Sigmoid colon (tissue), 7 donors: Measurements from ENCODE around the gene DIP2B. TPM values are rescaled to one million over a fixed set of nuclear protein-coding genes. Genes with fewer than 3 reads are reported as not detected.

Source experiments
- DNase-seq: peaks from one replicate; pipeline ENCODE4 v3.0.0-alpha.2; 2019
- H3K27ac ChIP-seq, 4 donors: fragments of 200-600 bp; sonication (generic); one replicate each; pipeline ENCODE4 v1.5.1; 2016 to 2019; ENCODE audit warnings: mild to moderate bottlenecking in 1 of 4
- H3K27me3 ChIP-seq, 3 donors: fragments of 200-600 bp; sonication (generic); one replicate each; pipeline ENCODE4 v1.5.1; 2019; ENCODE audit warnings: mild to moderate bottlenecking in 1 of 3
- H3K36me3 ChIP-seq, 4 donors: fragments of 200-600 bp; sonication (generic); one replicate each; pipeline ENCODE4 v1.5.1; 2016 to 2019
- H3K4me1 ChIP-seq, 4 donors: fragments of 200-600 bp; sonication (generic); one replicate each; pipeline ENCODE4 v1.5.1; 2017 to 2019
- H3K4me3 ChIP-seq, 4 donors: fragments of 200-600 bp; sonication (generic); one replicate each; pipeline ENCODE4 v1.5.1; 2017 to 2019; ENCODE audit warnings: mild to moderate bottlenecking in 2 of 4, moderate library complexity in 1 of 4
- H3K9me3 ChIP-seq, 4 donors: fragments of 200-600 bp in 3 of 4; sonication (generic) in 3 of 4; one replicate each; pipeline versions ENCODE4 v1.5.1 to v1.6.1; 2013 to 2019
- CTCF ChIP-seq, 4 experiments: fragments of 450-650 bp in 3 of 4; fragments of 200-600 bp in 1 of 4; IDR thresholded peaks; one replicate each; pipeline ENCODE4 v1.5.1; 2016 to 2019; ENCODE audit warnings: antibody characterized with exemption in 4 of 4, mild to moderate bottlenecking in 3 of 4, moderate library complexity in 2 of 4
- EP300 ChIP-seq, 4 donors: sonication (generic); formaldehyde crosslinking; IDR thresholded peaks; one replicate each; pipeline ENCODE4 v1.6.1; 2017; ENCODE audit warnings: antibody characterized with exemption in 4 of 4
- POLR2A ChIP-seq, 2 donors: fragments of 450-650 bp; IDR thresholded peaks; one replicate each; pipeline ENCODE4 v1.6.1; 2016; ENCODE audit warnings: antibody characterized with exemption in 2 of 2, mild to moderate bottlenecking in 2 of 2, moderate library complexity in 2 of 2
- POLR2AphosphoS5 ChIP-seq, 4 donors: sonication (generic); formaldehyde crosslinking; IDR thresholded peaks; one replicate each; pipeline ENCODE4 v1.6.1; 2017; ENCODE audit warnings: antibody characterized with exemption in 4 of 4
- WGBS, 2 donors: extraction: QIAGEN DNeasy Blood & Tissue Kit; methylation state at CpG; one replicate each; pipeline ENCODE4 v1.1.7; 2013; 5-methylcytosine and 5-hydroxymethylcytosine counted together
- intact Hi-C: fragments of 100-400 bp; cut with DNase I; formaldehyde crosslinking; loops from one replicate; pipeline ENCODE4 v1.15.1; 2023
- polyA plus RNA-seq, 3 donors: library from polyadenylated mRNA; stranded (reverse); fragments of 200-250 nt; gene quantifications; one replicate each; pipeline ENCODE4 v1.2.3, GENCODE V29; 2013
- total RNA-seq, 4 donors: library from RNA; depleted of rRNA; stranded (reverse); fragments of >200 nt; gene quantifications; one replicate each; pipeline ENCODE4 v1.1.0, GENCODE V29; 2016
- donor health status: healthy with polysubstance abuse.
- donor health status: Bipolar disorder and iron deficiency.
- donor health status: healthy.

DIP2B gene
- total and polyA plus RNA-seq, 7 donors: 7.2 to 28.0 (median 16.4) TPM

GRCh38 chr12:50785406-50786001 lies 280.7 kb downstream of the DIP2B start:
- DNase-seq: no peak
- Histone ChIP-seq H3K27ac (no peak overlapping the region), H3K27me3 (no peaks in the 10 kb centered on the region), H3K9me3 (no peaks in the 10 kb centered on the region), H3K36me3 (peaks cover 0 to 30% (median 5%) of the 10 kb centered on the region in 4 donors), H3K4me3 (no peak overlapping the region), H3K4me1 (peaks cover 0 to 19% (median 4%) of the 10 kb centered on the region in 4 donors)
- intact Hi-C loops: no loop called here
- TF ChIP-seq CTCF (IDR thresholded peaks at IDR 0.05) (no peak), POLR2AphosphoS5 (IDR thresholded peaks at IDR 0.05) (no peak), POLR2A (IDR thresholded peaks at IDR 0.05) (no peak), EP300 (IDR thresholded peaks at IDR 0.05) (no peak)
- WGBS, 2 donors: 92 to 93% methylated on average over 3 of the region's 3 CpGs

DNA sequence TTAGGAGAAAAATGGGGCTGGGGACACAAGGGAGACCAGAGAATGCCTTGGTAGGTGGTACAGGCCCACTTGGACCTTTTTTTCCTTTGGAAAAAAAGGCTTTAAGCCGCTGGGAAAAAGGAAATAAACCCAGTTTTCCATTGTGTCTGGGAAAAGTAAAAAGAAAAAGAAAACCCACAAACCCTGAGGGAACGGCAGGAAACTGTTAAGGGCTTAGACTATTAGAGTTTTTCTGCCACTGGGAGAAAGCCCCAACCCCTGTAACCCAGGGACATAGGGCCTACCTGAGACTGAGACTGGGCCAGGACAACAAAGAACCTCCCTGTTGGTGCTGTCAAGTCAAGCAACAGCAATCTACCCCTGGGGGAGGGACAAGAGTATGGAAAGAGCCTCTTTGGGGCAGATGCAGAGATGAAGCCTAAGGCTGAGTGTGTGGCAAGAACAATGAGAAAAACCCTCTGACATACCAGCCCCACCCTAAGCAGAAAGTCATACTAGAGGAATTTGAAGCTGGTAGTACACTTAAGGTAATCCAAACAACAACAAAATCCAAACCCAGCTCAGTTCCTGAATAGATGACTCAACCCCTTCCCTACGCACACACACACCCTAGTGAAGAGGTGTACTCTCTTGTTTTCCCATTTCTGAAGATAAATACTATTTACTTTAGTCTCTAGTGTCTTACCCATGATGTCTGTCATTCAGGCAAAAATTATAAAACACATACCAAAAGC lies 281.9 kb downstream of the DIP2B start:
- Histone ChIP-seq H3K4me3 (no peak overlapping the region), H3K4me1 (peaks cover 0 to 19% (median 4%) of the 10 kb centered on the region in 4 donors), H3K9me3 (no peaks in the 10 kb centered on the region), H3K27me3 (no peaks in the 10 kb centered on the region), H3K27ac (peak overlapping the region in 2 of 4 donors; percentile 12 to 31), H3K36me3 (peaks cover 0 to 18% (median under 1%) of the 10 kb centered on the region in 4 donors)
- TF ChIP-seq EP300 (IDR thresholded peaks at IDR 0.05): no peak
- TF ChIP-seq POLR2A (IDR thresholded peaks at IDR 0.05): no peak
- TF ChIP-seq POLR2AphosphoS5 (IDR thresholded peaks at IDR 0.05): no peak
- TF ChIP-seq CTCF (IDR thresholded peaks at IDR 0.05): no peak
- DNase-seq: no peak
- WGBS, 2 donors: 56 to 83% methylated on average over 3 of the region's 3 CpGs
- intact Hi-C loops: no loop called here

- Histone ChIP-seq H3K4me1 (peaks cover 0 to 19% (median 4%) of the 10 kb centered on the region in 4 donors), H3K9me3 (no peaks in the 10 kb centered on the region), H3K4me3 (no peak overlapping the region), H3K36me3 (peaks cover 0 to 13% (median 0%) of the 10 kb centered on the region in 4 donors), H3K27me3 (no peaks in the 10 kb centered on the region), H3K27ac (no peak overlapping the region)
- TF ChIP-seq EP300 (IDR thresholded peaks at IDR 0.05) (no peak), POLR2A (IDR thresholded peaks at IDR 0.05) (no peak), POLR2AphosphoS5 (IDR thresholded peaks at IDR 0.05) (no peak), CTCF (IDR thresholded peaks at IDR 0.05) (no peak)
- DNase-seq: no peak
- intact Hi-C loops: no loop called here
- WGBS, 2 donors: 98 to 99% methylated on average over 2 of the region's 2 CpGs
Measured at GRCh38 chr12:50787618-50788017, 282.8 kb downstream of the DIP2B start.

DNA sequence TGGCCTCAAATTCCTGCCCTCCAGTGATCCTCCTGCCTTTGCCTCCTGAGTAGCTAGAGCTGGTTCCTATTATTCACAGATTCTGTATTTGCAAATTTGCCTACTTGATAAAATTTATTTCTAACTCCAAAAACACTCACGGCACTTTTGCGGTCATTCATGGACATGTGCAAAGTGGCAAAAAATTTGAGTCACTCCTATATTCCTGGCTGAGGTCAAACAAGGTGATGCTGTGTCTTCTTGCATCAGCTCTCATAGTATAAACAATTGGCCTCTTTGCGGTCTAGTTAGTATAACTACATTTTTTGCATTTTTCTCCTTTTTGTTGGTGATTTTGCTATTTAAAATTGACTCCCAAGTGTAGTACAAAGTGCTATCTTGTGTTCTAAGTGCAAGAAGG lies 283.8 kb downstream of the DIP2B start:
- Histone ChIP-seq H3K36me3 (peaks cover 0 to 5% (median 0%) of the 10 kb centered on the region in 4 donors), H3K27ac (no peak overlapping the region), H3K9me3 (no peaks in the 10 kb centered on the region), H3K4me1 (peaks cover 0 to 19% (median 4%) of the 10 kb centered on the region in 4 donors), H3K4me3 (no peak overlapping the region), H3K27me3 (no peaks in the 10 kb centered on the region)
- DNase-seq: no peak
- no peak for TF ChIP-seq POLR2A (IDR thresholded peaks at IDR 0.05)
- TF ChIP-seq CTCF (IDR thresholded peaks at IDR 0.05): no peak
- no peak for TF ChIP-seq EP300 (IDR thresholded peaks at IDR 0.05)
- TF ChIP-seq POLR2AphosphoS5 (IDR thresholded peaks at IDR 0.05): no peak
- intact Hi-C loops: no loop called here
- 89 to 93% methylated on average over 3 of the region's 3 CpGs for WGBS, 2 donors
